Raji (cell line): ENCODE results near the gene HNRNPUL1.
A peak's percentile ranks its signal among the peaks of the same experiment; 100 is the strongest.

Experiments used
- POLR2A ChIP-seq: IDR thresholded peaks from 2 replicates; pipeline ENCODE4 v1.6.1; 2011; ENCODE audit warnings: low read depth, low read length, control low read depth; ENCODE audit not compliant: insufficient read depth

The HNRNPUL1 gene

GRCh38 chr19:41298348-41298964 is 34.3 kb downstream of the HNRNPUL1 start:
- no peak for TF ChIP-seq POLR2A

GRCh38 chr19:41299046-41299754 is 35.0 kb downstream of the HNRNPUL1 start:
- TF ChIP-seq POLR2A: no peak

- no peak for TF ChIP-seq POLR2A
Observed at GRCh38 chr19:41299755-41300089, 35.5 kb downstream of the HNRNPUL1 start.

- TF ChIP-seq POLR2A: no peak
Observed at GRCh38 chr19:41300555-41300954, 36.4 kb downstream of the HNRNPUL1 start.

GRCh38 chr19:41302624-41303351 is 38.6 kb downstream of the HNRNPUL1 start:
- no peak for TF ChIP-seq POLR2A

GRCh38 chr19:41303954-41304353 is 39.8 kb downstream of the HNRNPUL1 start:
- no peak for TF ChIP-seq POLR2A

GRCh38 chr19:41304706-41305483 is 40.7 kb downstream of the HNRNPUL1 start:
- TF ChIP-seq POLR2A: no peak

- no peak for TF ChIP-seq POLR2A
Observed at GRCh38 chr19:41305927-41306793, 42.0 kb downstream of the HNRNPUL1 start.

GRCh38 chr19:41307090-41307875 is 43.1 kb downstream of the HNRNPUL1 start:
- TF ChIP-seq POLR2A: no peak

GRCh38 chr19:41307954-41308449 is 43.8 kb downstream of the HNRNPUL1 start:
- no peak for TF ChIP-seq POLR2A

- TF ChIP-seq POLR2A: 0 out of 2 replicates have a peak, but pooled peaks have one; percentile 25
Observed at GRCh38 chr19:41308450-41309179, 44.4 kb downstream of the HNRNPUL1 start.

GRCh38 chr19:41309180-41310032 is 45.2 kb downstream of the HNRNPUL1 start:
- no peak for TF ChIP-seq POLR2A
